OCI-M1 (cell line): Measurements from ENCODE around the gene CIAO2A.

ENCODE experiments used
- DNase-seq: peaks from one replicate; lab custom pipeline; 2025; lab: John Stamatoyannopoulos, UW

CIAO2A gene

GRCh38 chr15:64044300-64045100 is 49.1 kb downstream of the CIAO2A start:
- DNase-seq, result peak; percentile 15

GRCh38 chr15:64038878-64039610 is 54.6 kb downstream of the CIAO2A start:
- no peak for DNase-seq

DNA sequence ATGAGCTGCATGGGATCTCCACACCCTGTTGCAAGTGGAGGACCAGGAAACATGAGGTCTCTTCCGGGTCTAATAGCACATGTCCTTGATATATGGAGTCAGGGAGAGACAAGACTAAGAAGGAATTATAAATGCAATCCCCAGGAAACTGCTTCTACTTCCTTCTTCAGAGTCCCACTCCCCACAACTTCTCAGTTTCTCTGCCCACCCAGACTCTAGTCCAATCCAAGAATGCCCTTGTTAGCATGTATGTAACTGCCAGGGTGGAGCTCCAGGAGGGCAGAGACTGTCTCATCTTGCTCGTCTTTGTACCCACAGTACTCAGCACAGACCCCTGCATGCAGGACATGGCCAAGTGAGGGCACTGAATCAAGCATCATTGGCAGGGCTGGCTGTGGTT is 55.7 kb downstream of the CIAO2A start:
- no peak for DNase-seq

DNA sequence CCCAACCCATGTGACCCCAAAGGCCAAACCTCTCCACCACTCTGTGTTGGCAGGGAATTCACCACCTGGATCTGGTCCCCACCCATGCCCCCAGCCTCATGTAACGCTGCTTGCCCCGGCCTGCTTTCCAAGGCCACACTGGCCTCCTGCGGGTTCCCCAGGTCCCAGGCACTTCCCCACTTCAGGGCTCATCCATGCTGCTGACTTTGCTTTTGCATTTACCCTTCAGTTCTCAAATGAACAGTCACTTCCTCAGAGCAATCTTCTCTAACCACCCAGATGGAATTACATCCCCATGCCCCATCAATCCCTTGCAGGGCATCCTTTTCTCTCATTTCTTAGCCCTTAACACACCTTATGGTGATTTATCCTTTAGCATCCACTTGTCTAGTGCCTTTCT is 56.5 kb downstream of the CIAO2A start:
- no peak for DNase-seq

GRCh38 chr15:64035525-64035924 is 58.1 kb downstream of the CIAO2A start:
- no peak for DNase-seq

- DNase-seq, result no peak
Observed at GRCh38 chr15:64034519-64034918, 59.1 kb downstream of the CIAO2A start.

GRCh38 chr15:64032329-64032728 is 61.3 kb downstream of the CIAO2A start:
- no peak for DNase-seq

GRCh38 chr15:64030123-64030522 is 63.5 kb downstream of the CIAO2A start:
- DNase-seq, result no peak

DNA sequence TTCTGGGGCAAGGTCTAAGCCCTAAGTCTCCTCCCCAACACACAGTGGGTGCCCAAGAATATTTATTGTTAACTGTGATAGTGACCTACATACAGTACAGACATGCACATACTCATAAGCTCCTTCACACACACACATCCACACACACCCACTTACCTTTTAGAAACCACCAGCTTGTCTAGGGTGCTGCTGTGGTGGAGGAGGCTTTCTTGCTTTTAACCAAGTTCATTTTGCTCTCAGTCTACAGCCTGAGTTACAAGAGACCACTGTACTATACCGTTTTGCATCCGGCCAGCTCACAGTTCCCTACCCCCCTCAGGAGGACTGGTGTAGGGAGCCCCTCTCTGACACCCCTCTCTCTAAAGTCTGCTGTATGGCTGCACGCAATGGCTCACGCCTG is 64.0 kb downstream of the CIAO2A start:
- no peak for DNase-seq

GRCh38 chr15:64029110-64029509 is 64.5 kb downstream of the CIAO2A start:
- DNase-seq, result no peak

GRCh38 chr15:64026591-64026990 is 67.0 kb downstream of the CIAO2A start:
- DNase-seq, result peak; percentile 63

- DNase-seq, result peak; percentile 80
Observed at GRCh38 chr15:64024172-64025050, 69.2 kb downstream of the CIAO2A start.

DNA sequence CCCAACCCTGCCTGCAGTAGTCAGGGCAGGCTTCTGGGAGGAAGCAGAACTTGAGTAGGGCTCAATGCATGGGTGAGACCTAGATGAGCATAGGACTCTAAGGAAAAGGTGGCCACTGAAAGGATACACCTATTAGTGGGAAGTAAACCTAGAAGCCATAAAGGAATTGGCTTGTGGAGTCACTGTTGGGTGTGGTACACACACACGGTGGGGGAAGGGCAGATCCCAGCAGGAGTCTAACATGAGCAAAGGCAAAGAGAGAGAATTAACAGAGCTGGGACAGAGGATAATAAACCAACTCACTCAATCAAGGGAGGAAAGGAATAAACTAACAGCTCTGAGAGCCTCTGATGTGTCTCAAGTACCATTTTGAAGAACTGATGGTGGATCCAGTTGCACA is 70.4 kb downstream of the CIAO2A start:
- no peak for DNase-seq

- no peak for DNase-seq
Observed at GRCh38 chr15:64022571-64022970, 71.1 kb downstream of the CIAO2A start.
